GM19452 (cell line): ENCODE results near the gene NAB2.

Experiments
- ATAC-seq: cut with Tn5 transposase; IDR thresholded peaks from one replicate; pipeline ENCODE4 v1.9.1; 2021; ENCODE audit not compliant: unreplicated experiment

Gene NAB2

DNA sequence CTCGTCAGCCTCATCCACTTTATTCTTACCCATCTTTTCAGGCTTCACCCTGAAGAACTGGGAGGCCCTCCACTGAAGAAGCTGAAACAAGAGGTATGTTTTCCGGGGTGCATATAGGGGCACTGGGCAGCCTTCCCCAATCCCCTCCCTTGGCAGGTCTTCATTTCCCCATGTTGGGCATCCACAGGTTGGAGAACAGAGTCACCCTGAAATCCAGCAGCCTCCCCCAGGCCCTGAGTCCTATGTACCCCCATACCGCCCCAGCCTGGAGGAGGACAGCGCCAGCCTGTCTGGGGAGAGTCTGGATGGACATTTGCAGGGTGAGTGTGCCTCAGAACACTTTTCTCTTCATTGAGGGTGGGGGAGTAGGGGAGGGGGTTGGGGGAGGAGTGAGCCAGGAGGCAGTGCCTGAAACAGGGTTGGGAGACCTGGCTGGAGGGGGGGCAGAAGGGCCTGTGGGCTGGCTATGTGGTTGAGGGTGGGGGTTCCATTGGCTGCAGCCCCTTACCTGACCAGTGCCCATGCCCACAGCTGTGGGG, 4.0 kb downstream of the NAB2 start:
- no peak for ATAC-seq

GRCh38 chr12:57093415-57094207, 4.7 kb downstream of the NAB2 start:
- no peak for ATAC-seq

DNA sequence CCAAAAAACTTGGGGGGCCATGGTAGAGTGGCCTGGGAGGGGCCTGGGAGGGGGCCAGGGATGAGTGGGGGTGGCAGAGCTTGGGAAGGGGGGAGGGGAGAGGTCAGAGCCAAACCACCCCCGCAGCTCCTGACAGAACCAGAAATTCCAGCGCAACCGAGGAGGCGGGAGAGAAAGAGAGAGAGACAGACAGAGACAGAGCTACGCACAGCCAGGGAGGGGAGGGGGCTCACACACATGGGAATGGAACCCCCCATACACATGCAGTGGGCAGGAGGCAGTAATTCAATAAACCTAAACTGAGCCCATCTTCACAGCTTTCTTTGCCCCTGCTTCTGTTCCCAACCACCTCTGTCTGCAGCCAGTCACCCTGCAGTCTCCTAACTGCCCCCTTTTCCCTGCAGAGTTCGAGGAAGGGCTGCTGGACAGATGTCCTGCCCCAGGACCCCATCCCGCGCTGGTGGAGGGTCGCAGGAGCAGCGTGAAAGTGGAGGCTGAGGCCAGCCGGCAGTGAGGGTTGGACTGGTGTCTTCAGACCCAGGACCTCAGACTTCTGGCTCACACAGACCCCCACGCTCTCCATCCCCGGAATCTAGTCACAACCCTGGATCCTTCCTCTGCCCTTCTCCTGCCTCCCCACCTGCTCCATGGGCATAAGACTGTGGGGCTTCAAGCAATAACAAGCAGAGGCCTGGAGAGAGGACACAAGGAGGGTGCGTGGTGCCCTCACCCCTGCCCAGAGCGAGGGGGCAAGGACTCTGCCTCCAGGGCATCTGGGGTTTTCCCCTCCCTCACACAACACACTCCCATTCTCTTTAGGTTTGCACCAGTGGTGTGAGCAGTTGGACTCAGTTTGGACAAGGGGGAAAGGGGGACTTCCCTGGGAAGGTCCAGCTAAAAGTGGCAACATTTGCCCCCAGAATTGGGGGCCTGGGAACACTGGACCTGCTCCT, 5.6 kb downstream of the NAB2 start:
- no peak for ATAC-seq

DNA sequence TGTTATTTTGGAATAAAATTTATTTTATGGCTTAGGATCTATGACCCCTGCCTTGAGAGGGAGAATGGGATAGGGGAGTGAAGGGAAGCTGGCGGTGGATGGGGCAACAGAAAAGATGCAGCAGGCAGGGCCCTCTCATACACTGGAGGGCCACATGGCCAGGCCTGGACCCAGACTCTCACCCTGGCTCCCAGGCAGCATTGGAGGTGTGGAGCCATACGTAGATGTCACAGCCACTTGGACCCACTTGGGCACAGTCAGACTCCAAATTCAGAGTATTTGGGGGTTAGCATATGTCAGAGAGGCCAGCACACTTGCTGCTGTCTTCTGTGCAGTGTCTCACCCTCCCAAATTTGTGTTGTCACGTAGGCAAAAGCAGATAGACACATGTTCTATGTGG, 6.5 kb downstream of the NAB2 start:
- no peak for ATAC-seq

DNA sequence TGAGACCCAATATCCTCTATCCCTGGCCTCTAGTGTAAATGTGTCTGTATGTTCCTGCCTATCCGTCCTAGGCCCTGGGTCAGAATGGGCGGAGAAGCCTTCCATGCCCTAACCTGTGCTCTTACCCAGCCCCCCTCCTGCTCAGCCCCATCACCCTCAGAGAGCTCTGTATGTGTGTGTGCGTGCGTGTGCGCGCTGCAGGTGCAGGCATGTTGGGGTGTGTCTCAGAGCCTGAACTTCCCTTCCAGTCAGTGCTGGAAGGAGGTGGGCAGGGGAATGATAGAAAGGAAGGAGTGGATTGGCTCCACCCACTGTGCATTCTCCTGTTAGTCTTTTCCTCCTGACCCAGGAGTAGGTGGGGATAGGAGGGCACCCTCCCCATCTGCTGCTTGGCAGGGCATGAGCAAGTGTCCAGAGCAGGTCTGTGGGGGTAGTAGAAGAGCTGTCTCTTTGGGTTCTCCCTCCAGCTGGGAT, 7.2 kb downstream of the NAB2 start:
- no peak for ATAC-seq

GRCh38 chr12:57096748-57097553, 8.0 kb downstream of the NAB2 start:
- ATAC-seq: no peak

GRCh38 chr12:57097554-57097835, 8.6 kb downstream of the NAB2 start:
- ATAC-seq: no peak

- ATAC-seq: no peak
Observed at GRCh38 chr12:57098546-57098945, 9.6 kb downstream of the NAB2 start.

DNA sequence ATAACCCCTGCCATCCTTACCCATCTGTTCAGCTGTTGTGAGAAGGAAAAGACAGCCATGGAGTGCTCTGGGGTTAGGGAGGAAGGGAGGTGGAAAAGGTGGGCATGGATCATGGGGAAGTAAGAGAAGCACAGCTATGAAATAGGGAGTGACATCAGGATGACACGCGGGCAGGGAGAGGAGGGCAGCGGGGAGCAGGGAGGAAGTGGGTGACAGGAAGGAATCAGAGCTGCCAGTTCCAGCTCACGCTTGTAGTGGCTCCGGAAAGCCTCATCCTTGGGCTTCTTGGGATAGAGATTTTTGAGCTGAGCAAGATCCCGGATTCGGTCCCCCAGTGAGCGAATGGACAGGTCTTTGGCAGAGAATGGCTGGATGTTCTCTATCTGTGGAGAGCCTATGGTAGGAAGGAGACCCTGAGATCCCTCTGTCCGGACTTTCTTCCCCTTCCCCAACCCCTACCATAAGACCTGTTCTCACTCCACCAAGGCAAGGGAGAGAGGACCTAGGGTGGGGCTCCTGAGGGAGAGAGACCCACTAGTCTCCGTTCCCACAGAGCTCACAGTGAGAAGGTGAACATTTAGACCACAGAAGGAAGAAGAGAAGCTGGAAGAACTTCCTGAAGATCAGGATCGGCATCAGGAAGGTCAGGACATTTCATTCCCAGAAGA, 10.3 kb downstream of the NAB2 start:
- no peak for ATAC-seq

- no peak for ATAC-seq
Observed at GRCh38 chr12:57099766-57100165, 10.9 kb downstream of the NAB2 start.

GRCh38 chr12:57101892-57102695, 13.2 kb downstream of the NAB2 start:
- no peak for ATAC-seq

DNA sequence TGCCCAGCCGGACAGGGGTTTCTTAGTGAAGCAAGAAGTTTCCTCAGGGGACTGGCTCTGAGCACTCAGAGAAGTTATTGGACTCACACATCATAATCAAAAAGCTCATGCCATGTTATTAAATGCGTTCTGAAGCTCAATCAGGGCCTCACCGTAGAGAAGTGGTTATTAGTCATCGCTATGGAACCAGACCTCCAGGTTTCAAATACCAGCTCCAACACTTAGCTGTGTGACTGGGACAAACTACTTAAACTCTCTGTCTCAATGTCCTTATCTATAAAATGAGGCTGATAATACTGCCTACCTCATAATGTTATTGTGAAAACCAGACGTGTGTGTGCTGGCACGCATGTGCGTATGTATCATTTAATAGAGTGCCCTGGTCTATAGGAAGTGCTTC, 14.9 kb downstream of the NAB2 start:
- ATAC-seq: no peak

GRCh38 chr12:57104292-57104910, 15.5 kb downstream of the NAB2 start:
- ATAC-seq: no peak

DNA sequence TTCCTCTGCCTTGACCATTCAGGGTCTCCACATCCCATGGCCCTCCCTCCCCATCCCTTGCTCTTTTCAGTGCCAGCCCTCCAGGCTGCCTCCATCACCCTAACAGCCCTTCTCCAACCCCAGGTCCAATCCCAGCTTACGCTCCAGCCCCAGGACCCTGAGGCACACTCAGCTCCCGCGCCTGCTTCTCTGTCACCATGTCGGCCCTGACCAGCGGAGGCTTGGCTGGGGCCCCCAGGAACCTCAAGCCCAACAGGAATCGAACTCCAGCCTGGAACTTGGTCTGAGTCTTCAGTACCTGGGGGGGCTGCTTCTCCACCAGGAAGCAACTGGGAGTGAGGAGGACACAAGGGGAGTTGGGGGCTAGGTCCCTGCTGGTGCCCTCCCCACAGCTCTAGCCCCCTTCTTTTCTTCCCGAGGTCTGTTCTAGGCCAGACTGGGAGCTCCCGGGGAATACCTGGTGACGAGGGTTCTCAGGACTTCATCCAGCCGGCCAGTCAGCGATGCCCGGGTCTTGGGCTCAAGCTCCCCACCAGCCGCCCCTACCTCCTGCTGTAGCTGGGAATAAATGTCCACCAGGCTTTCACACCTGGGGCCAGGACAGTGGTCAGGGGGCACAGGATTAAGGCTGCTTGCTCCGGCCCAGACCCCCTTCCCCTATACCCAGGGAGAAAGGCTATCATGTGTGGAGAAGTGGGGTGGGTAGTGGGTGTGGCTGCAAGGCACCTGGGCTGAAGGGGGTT, 16.3 kb downstream of the NAB2 start:
- no peak for ATAC-seq

- ATAC-seq: no peak
Observed at GRCh38 chr12:57106021-57106708, 17.3 kb downstream of the NAB2 start.

- ATAC-seq: no peak
Observed at GRCh38 chr12:57107456-57108155, 18.7 kb downstream of the NAB2 start.
